HT1080 (cell line): ENCODE measurements around the gene RBM38. TPM values are rescaled to one million over a fixed set of nuclear protein-coding genes. Genes with fewer than 3 reads are reported as not detected.
A peak's percentile ranks its signal among the peaks of the same experiment; 100 is the strongest.
"Not testable (repeated sequence)": the region's sequence is repeated elsewhere in the genome, so short reads cannot be mapped to it uniquely, and the experiment has no call there.

Experiments used
- DNase-seq: peaks from one replicate; pipeline ENCODE4 v3.0.0-alpha.2; 2015; ENCODE audit warnings: low read depth
- polyA plus RNA-seq, 2 experiments: library from polyadenylated mRNA; depleted of rRNA; stranded (reverse); fragments of >200 nt; gene quantifications; 2 replicates each; pipeline ENCODE4 v1.2.3, GENCODE V29; 2015
- total RNA-seq: library from RNA; depleted of rRNA; stranded (reverse); fragments of >200 nt; shearing (Covaris generic); gene quantifications from 2 replicates; pipeline ENCODE4 v1.2.3, GENCODE V29; 2014; rRNA removed

The RBM38 gene
- total RNA-seq, result 16.9 and 23.9 TPM in 2 replicates
- polyA plus RNA-seq (2015; cell fraction: cytosol; rRNA removed), result 17.1 and 19.3 TPM in 2 replicates
- 12.8 and 13.6 TPM in 2 replicates for polyA plus RNA-seq (2015; cell fraction: nucleus; rRNA removed)

- DNase-seq, result no peak
These were observed at the start of gene RBM38 for GRCh38 chr20:57390604-57391438. TSS of gene RBM38 (plus strand) at chr20:57391396. CDS start at chr20:57391582, 186 bp downstream.

GRCh38 chr20:57341663-57342062, 49.5 kb upstream of the RBM38 start:
- DNase-seq, result no peak

- DNase-seq, result no peak
These were observed 48.4 kb upstream of the RBM38 start for GRCh38 chr20:57342829-57343228.

GRCh38 chr20:57346477-57346876, 44.7 kb upstream of the RBM38 start:
- DNase-seq, result peak; percentile 52

GRCh38 chr20:57347393-57347792, 43.8 kb upstream of the RBM38 start:
- no peak for DNase-seq

- not testable (repeated sequence) for DNase-seq
These were observed 42.8 kb upstream of the RBM38 start for GRCh38 chr20:57348200-57348921.

GRCh38 chr20:57348922-57349574, 42.1 kb upstream of the RBM38 start:
- DNase-seq, result peak; percentile 20

- DNase-seq, result no peak
These were observed 41.0 kb upstream of the RBM38 start for GRCh38 chr20:57350081-57350710.

GRCh38 chr20:57350726-57351041, 40.5 kb upstream of the RBM38 start:
- DNase-seq, result not testable (repeated sequence)

GRCh38 chr20:57351042-57351783, 40.0 kb upstream of the RBM38 start, which contains the start of gene RAE1:
TSS of gene RAE1 (plus strand) at chr20:57351255. CDS start at chr20:57354039, 2,784 bp downstream.
- DNase-seq, result peak; percentile 82

- no peak for DNase-seq
These were observed 38.9 kb upstream of the RBM38 start for GRCh38 chr20:57352305-57352704.

GRCh38 chr20:57353351-57353750, 37.8 kb upstream of the RBM38 start:
- DNase-seq, result no peak

GRCh38 chr20:57361517-57361916, 29.7 kb upstream of the RBM38 start:
- peak; percentile 84 for DNase-seq

- no peak for DNase-seq
These were observed 26.7 kb upstream of the RBM38 start for GRCh38 chr20:57364451-57364850.

- DNase-seq, result no peak
These were observed 21.6 kb upstream of the RBM38 start for GRCh38 chr20:57369596-57369995.

GRCh38 chr20:57370316-57370715, 20.9 kb upstream of the RBM38 start:
- DNase-seq, result no peak

GRCh38 chr20:57371363-57371762, 19.8 kb upstream of the RBM38 start:
- DNase-seq, result no peak

- DNase-seq, result no peak
These were observed 19.0 kb upstream of the RBM38 start for GRCh38 chr20:57372157-57372556.

- DNase-seq, result no peak
These were observed 18.4 kb upstream of the RBM38 start for GRCh38 chr20:57372581-57373350.
